Lower leg skin (tissue), 4 donors: ENCODE measurements around the gene ANK3. TPM values are rescaled to one million over a fixed set of nuclear protein-coding genes. Genes with fewer than 3 reads are reported as not detected.

ENCODE experiments used
- DNase-seq, 2 donors: peaks; one replicate each; pipeline ENCODE4 v3.0.0-alpha.2; 2019; ENCODE audit warnings: low spot score in 2 of 2
- H3K4me3 ChIP-seq: fragments of 200-600 bp; sonication (generic); 2 replicates; pipeline ENCODE4 v1.5.1; 2017; ENCODE audit warnings: mild to moderate bottlenecking, low read depth; ENCODE audit not compliant: poor library complexity, severe bottlenecking
- POLR2A ChIP-seq, 2 donors: fragments of 450-650 bp; IDR thresholded peaks; one replicate each; pipeline ENCODE4 v1.6.1; 2016 to 2017; ENCODE audit warnings: antibody characterized with exemption in 2 of 2, mild to moderate bottlenecking in 1 of 2, moderate library complexity in 1 of 2
- WGBS, 2 donors: methylation state at CpG; one replicate each; pipeline ENCODE4 v1.1.5; 2018; 5-methylcytosine and 5-hydroxymethylcytosine counted together
- intact Hi-C: fragments of 100-400 bp; cut with DNase I; formaldehyde crosslinking; loops from one replicate; pipeline ENCODE4 v1.15.0; 2023; ENCODE audit warnings: low total_unique reads
- total RNA-seq, 4 donors: library from RNA; depleted of rRNA; stranded (reverse); fragments of >200 nt; gene quantifications; one replicate each; pipeline ENCODE4 v1.1.0, GENCODE V29; 2016
- TF ChIP-seq, protein P1 (sequence below), 3 donors: fragments of 450-650 bp; IDR thresholded peaks; one replicate each; pipeline ENCODE4 v1.5.1; 2016; ENCODE audit warnings: antibody characterized with exemption in 3 of 3, mild to moderate bottlenecking in 3 of 3, moderate library complexity in 2 of 3

Gene ANK3
- total RNA-seq, 4 donors from 2014 or later, result 76.2 to 107 (median 91.5) TPM

DNA sequence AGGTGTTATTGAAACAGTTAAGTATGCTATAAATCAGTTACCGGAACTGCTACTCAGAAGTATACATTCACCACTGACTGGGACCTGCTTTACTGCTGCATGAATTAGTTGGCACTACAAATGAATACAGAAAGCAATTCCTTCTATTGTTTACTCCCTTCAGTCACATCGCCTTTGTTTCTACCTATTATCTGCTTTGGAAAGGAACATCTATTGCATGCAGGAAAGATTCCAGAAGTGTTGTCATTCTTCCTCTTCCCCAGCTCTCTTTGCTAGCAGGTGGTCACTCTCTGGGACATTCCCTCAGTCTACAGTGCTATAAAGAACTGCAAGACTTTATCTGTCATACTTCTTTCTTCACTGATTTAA, 131.3 kb downstream of the ANK3 start:
- TF ChIP-seq, protein P1, sequence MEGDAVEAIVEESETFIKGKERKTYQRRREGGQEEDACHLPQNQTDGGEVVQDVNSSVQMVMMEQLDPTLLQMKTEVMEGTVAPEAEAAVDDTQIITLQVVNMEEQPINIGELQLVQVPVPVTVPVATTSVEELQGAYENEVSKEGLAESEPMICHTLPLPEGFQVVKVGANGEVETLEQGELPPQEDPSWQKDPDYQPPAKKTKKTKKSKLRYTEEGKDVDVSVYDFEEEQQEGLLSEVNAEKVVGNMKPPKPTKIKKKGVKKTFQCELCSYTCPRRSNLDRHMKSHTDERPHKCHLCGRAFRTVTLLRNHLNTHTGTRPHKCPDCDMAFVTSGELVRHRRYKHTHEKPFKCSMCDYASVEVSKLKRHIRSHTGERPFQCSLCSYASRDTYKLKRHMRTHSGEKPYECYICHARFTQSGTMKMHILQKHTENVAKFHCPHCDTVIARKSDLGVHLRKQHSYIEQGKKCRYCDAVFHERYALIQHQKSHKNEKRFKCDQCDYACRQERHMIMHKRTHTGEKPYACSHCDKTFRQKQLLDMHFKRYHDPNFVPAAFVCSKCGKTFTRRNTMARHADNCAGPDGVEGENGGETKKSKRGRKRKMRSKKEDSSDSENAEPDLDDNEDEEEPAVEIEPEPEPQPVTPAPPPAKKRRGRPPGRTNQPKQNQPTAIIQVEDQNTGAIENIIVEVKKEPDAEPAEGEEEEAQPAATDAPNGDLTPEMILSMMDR (IDR thresholded peaks at IDR 0.05), result no peak
- TF ChIP-seq POLR2A (IDR thresholded peaks at IDR 0.05), result no peak
- no peak for DNase-seq
- intact Hi-C loops, result no loop called here
- 68 to 74% methylated on average over 2 of the region's 2 CpGs for WGBS, 2 donors
- no peak overlapping the region for H3K4me3 ChIP-seq

DNA sequence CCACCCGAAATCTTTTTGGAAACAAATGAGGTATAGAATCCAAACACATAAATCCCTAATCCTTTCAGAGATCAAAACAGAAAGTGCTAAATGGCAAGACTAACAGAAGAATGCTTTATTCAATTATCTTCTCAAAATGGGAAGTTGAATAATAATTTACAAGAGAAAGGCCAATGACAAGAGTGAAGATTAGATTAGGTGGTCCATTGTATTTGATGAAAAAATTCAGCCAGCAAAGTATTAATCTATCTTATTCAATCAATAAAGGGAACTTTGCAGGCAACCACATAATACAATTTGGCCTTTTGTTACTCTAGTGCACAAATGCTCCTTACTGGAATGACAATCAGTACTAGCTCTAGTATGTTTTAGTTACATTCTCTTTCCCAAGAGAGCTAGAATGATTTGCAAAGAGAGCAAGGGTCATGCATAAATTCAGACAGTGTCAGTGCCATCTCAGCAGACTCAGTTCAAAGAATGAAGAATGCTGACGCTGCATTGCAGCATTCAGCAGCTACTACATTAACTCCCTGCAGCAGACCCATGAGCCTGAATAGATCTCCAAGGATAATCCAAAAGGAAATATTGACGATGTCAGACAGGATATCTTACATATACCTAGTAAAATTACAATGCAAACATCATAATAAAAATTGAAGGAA, 131.8 kb downstream of the ANK3 start:
- DNase-seq, result no peak
- no peak overlapping the region for H3K4me3 ChIP-seq
- 71 to 78% methylated on average over 3 of the region's 3 CpGs for WGBS, 2 donors
- intact Hi-C loops, result no loop called here
- no peak for TF ChIP-seq POLR2A (IDR thresholded peaks at IDR 0.05)
- TF ChIP-seq, protein P1 (IDR thresholded peaks at IDR 0.05), result no peak

DNA sequence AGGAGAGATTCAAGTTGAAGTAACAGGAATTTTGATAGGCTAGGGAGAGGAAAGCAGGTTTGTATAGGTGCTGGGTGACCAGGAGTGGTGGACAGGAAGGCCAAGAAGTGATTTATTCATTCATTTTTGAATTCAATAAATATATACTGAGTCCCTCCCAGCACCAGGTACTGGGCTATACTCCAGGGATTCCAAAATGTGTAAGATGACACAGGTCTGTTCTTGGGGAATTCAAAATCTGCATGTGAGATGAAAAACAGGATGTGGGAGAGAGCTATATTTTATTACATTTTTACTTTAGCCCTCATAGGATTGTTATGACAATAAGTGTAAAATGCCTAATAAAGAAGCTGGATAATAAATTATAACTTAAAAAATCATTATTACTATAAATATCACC, 134.9 kb downstream of the ANK3 start:
- intact Hi-C loops, result no loop called here
- no peak for DNase-seq
- no peak overlapping the region for H3K4me3 ChIP-seq
- no peak for TF ChIP-seq POLR2A (IDR thresholded peaks at IDR 0.05)
- TF ChIP-seq, protein P1 (IDR thresholded peaks at IDR 0.05), result no peak

DNA sequence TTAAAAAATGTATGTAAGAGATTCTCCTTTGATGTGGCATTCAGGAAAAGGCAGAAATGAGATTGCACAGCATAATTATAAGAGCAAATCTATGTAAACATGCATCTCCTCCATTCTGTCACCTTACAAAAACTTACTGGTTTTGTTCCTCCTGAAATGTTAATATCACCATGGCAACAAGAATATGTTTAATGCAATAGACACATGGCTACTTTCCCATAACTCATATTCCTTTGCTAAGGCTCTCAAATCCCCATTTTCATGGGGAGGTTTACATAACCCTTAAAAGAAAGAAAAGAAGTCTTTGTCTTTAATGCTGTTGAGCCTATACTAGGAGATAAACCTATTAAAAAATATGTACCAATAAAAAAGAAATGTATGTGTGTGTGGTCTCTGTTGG, 136.2 kb downstream of the ANK3 start:
- no peak for DNase-seq
- TF ChIP-seq, protein P1 (IDR thresholded peaks at IDR 0.05), result no peak
- TF ChIP-seq POLR2A (IDR thresholded peaks at IDR 0.05), result no peak
- no peak overlapping the region for H3K4me3 ChIP-seq
- intact Hi-C loops, result no loop called here

DNA sequence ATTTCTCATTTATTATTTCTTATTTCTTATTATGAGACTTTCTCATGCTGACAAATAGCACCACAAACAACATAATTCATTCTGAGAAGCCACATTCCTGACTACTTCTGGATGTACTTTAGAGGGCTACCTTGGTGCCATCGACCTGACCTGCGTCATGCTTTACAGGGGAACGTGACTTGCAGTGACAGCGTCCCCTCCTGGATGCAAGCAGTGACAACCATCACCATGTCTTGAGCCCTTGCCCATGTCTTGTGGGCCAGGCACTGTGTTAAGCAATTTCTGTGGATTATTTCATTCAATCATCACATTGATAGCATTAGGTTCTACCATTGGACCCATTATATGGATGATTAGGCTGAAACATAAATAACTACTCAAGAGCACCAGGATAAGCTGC, 137.0 kb downstream of the ANK3 start:
- H3K4me3 ChIP-seq, result no peak overlapping the region
- intact Hi-C loops, result no loop called here
- TF ChIP-seq POLR2A (IDR thresholded peaks at IDR 0.05), result no peak
- TF ChIP-seq, protein P1 (IDR thresholded peaks at IDR 0.05), result no peak
- no peak for DNase-seq
- WGBS, 2 donors, result 90 to 93% methylated on average over 4 of the region's 4 CpGs

DNA sequence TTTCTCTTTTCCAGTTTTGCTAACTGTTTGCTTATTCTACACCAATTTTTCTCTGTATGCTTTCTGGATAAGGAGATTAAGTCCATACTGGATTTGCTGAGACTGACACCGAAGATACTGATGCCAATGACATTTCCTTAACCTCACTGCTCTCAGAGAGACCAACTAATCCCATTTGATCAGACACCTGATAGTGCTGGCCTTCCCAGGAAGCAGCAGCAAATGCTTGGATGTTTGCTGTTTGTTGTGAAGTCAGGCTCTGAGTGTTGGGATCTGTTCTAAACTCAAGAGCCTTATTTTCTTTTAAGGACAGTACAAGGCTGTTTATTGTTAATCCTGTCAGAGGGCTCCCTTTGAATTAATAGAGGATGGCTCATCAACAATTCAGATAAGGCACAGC, 143.3 kb downstream of the ANK3 start:
- H3K4me3 ChIP-seq, result no peak overlapping the region
- TF ChIP-seq POLR2A (IDR thresholded peaks at IDR 0.05), result no peak
- TF ChIP-seq, protein P1 (IDR thresholded peaks at IDR 0.05), result no peak
- DNase-seq, result no peak
- intact Hi-C loops, result loop anchor here (5.0 kb wide), 1 partner anchor 269 kb away; no protein-coding TSS in a partner anchor
- WGBS, 2 donors, result 77 to 78% methylated on average over 1 of the region's 1 CpG
